ENCODE results near the gene PCDH9. TPM values are rescaled to one million over a fixed set of nuclear protein-coding genes. Genes with fewer than 3 reads are reported as not detected.

The PCDH9 gene
- polyA plus RNA-seq, 3 donors, result 0.03 TPM; not detected in 1

GRCh38 chr13:67075239-67075638, 154.9 kb downstream of the PCDH9 start:
- no peak overlapping the region for H3K27ac ChIP-seq (ENCODE audit: low read depth in 1 of 2, low read length in 2 of 2)
- H3K36me3 ChIP-seq (replicated peaks in 1 of 2; ENCODE audit: control insufficient read depth in 1 of 2, insufficient read depth in 2 of 2, low read length in 2 of 2), result no peaks in the 10 kb centered on the region
- H3K9me3 Mint-ChIP-seq, result peaks cover 0 to 4% (median 1%) of the 10 kb centered on the region in 7 donors
- intact Hi-C loops (cut with micrococcal nuclease), result no loop called here
- H3K4me1 ChIP-seq (ENCODE audit: control insufficient read depth in 1 of 2, insufficient read depth in 2 of 2, low read length in 2 of 2), result no peaks in the 10 kb centered on the region
- H3K9me3 ChIP-seq (replicated peaks in 1 of 2; ENCODE audit: control insufficient read depth in 1 of 2, insufficient read depth in 1 of 2, low read length in 2 of 2), result no peaks in the 10 kb centered on the region
- H3K9ac ChIP-seq (ENCODE audit: insufficient read depth, low read length, poor library complexity, severe bottlenecking), result no peak overlapping the region
- no peaks in the 10 kb centered on the region for H3K27me3 ChIP-seq (ENCODE audit: control insufficient read depth in 2 of 2, insufficient read depth in 2 of 2, low read length in 2 of 2)
- H3K27ac Mint-ChIP-seq, result no peak overlapping the region
- no peaks in the 10 kb centered on the region for H4K20me1 ChIP-seq (ENCODE audit: insufficient read depth, low read length)
- H3K36me3 Mint-ChIP-seq, result no peaks in the 10 kb centered on the region
- no peaks in the 10 kb centered on the region for H3K4me1 Mint-ChIP-seq
- no peak for TF ChIP-seq CTCF (IDR thresholded peaks at IDR 0.05)
- no peak overlapping the region for H3K4me2 ChIP-seq (replicated peaks; ENCODE audit: extremely low read depth, low read length, poor library complexity, severe bottlenecking)
- H3K27me3 Mint-ChIP-seq (ENCODE audit: low read depth in 3 of 3), result peaks cover 0 to 2% (median 1%) of the 10 kb centered on the region in 3 donors
- no CpG with 5 or more reads among the region's 1 CpG for WGBS (ENCODE audit: insufficient coverage)
- no peak for DNase-seq
- no peaks in the 10 kb centered on the region for H3K79me2 ChIP-seq (ENCODE audit: insufficient read depth, low read length)
- H3K4me3 ChIP-seq (replicated peaks in 1 of 3; ENCODE audit: low read depth in 2 of 3, low read length in 3 of 3), result no peak overlapping the region
- H3K4me3 Mint-ChIP-seq, result no peak overlapping the region
- no peak overlapping the region for H2AFZ ChIP-seq (ENCODE audit: insufficient read depth, low read depth, low read length, poor library complexity, severe bottlenecking)

GRCh38 chr13:67071918-67072598, 158.1 kb downstream of the PCDH9 start:
- Histone ChIP-seq H3K4me2 (replicated peaks; ENCODE audit: extremely low read depth, low read length, poor library complexity, severe bottlenecking) (no peak overlapping the region), H3K9ac (ENCODE audit: insufficient read depth, low read length, poor library complexity, severe bottlenecking) (no peak overlapping the region), H3K9me3 (replicated peaks in 1 of 2; ENCODE audit: control insufficient read depth in 1 of 2, insufficient read depth in 1 of 2, low read length in 2 of 2) (no peaks in the 10 kb centered on the region), H4K20me1 (ENCODE audit: insufficient read depth, low read length) (no peaks in the 10 kb centered on the region), H3K4me1 (ENCODE audit: control insufficient read depth in 1 of 2, insufficient read depth in 2 of 2, low read length in 2 of 2) (no peaks in the 10 kb centered on the region), H3K27ac (ENCODE audit: low read depth in 1 of 2, low read length in 2 of 2) (no peak overlapping the region), H2AFZ (ENCODE audit: insufficient read depth, low read depth, low read length, poor library complexity, severe bottlenecking) (no peak overlapping the region), H3K27me3 (ENCODE audit: control insufficient read depth in 2 of 2, insufficient read depth in 2 of 2, low read length in 2 of 2) (no peaks in the 10 kb centered on the region), H3K4me3 (replicated peaks in 1 of 3; ENCODE audit: low read depth in 2 of 3, low read length in 3 of 3) (no peak overlapping the region), H3K36me3 (replicated peaks in 1 of 2; ENCODE audit: control insufficient read depth in 1 of 2, insufficient read depth in 2 of 2, low read length in 2 of 2) (no peaks in the 10 kb centered on the region), H3K79me2 (ENCODE audit: insufficient read depth, low read length) (no peaks in the 10 kb centered on the region)
- peaks cover 0 to 1% (median 0%) of the 10 kb centered on the region in 3 donors for H3K27me3 Mint-ChIP-seq (ENCODE audit: low read depth in 3 of 3)
- no peak for TF ChIP-seq CTCF (IDR thresholded peaks at IDR 0.05)
- H3K27ac Mint-ChIP-seq, result no peak overlapping the region
- no peaks in the 10 kb centered on the region for H3K9me3 Mint-ChIP-seq
- no CpG with 5 or more reads among the region's 3 CpGs for WGBS (ENCODE audit: insufficient coverage)
- intact Hi-C loops (cut with micrococcal nuclease), result no loop called here
- H3K4me3 Mint-ChIP-seq, result no peak overlapping the region
- no peaks in the 10 kb centered on the region for H3K4me1 Mint-ChIP-seq
- no peaks in the 10 kb centered on the region for H3K36me3 Mint-ChIP-seq
- DNase-seq, result no peak
